GM21529 (cell line): ENCODE measurements around the gene RARRES2.
A peak's percentile ranks its signal among the peaks of the same experiment; 100 is the strongest.
"Not testable (repeated sequence)": the region's sequence is repeated elsewhere in the genome, so short reads cannot be mapped to it uniquely, and the experiment has no call there.

Experiments used
- ATAC-seq: cut with Tn5 transposase; IDR thresholded peaks from one replicate; pipeline ENCODE4 v1.9.1; 2021; ENCODE audit not compliant: unreplicated experiment

The RARRES2 gene

GRCh38 chr7:150341263-150342120 is at the start of gene RARRES2:
Gene RARRES2, minus strand, starts transcription at chr7:150341629. Its CDS starts 1,020 bp downstream, at chr7:150340609.
- ATAC-seq, result no peak

- ATAC-seq, result no peak
Observed at GRCh38 chr7:150390205-150390604, 48.8 kb upstream of the RARRES2 start.

- ATAC-seq, result no peak
Observed at GRCh38 chr7:150389532-150389816, 48.0 kb upstream of the RARRES2 start.

- no peak for ATAC-seq
Observed at GRCh38 chr7:150388709-150389531, 47.5 kb upstream of the RARRES2 start.

- ATAC-seq, result no peak
Observed at GRCh38 chr7:150388306-150388705, 46.9 kb upstream of the RARRES2 start.

- not testable (repeated sequence) for ATAC-seq
Observed at GRCh38 chr7:150385884-150386283, 44.5 kb upstream of the RARRES2 start.

- ATAC-seq, result no peak
Observed at GRCh38 chr7:150385302-150385723, 43.9 kb upstream of the RARRES2 start.

DNA sequence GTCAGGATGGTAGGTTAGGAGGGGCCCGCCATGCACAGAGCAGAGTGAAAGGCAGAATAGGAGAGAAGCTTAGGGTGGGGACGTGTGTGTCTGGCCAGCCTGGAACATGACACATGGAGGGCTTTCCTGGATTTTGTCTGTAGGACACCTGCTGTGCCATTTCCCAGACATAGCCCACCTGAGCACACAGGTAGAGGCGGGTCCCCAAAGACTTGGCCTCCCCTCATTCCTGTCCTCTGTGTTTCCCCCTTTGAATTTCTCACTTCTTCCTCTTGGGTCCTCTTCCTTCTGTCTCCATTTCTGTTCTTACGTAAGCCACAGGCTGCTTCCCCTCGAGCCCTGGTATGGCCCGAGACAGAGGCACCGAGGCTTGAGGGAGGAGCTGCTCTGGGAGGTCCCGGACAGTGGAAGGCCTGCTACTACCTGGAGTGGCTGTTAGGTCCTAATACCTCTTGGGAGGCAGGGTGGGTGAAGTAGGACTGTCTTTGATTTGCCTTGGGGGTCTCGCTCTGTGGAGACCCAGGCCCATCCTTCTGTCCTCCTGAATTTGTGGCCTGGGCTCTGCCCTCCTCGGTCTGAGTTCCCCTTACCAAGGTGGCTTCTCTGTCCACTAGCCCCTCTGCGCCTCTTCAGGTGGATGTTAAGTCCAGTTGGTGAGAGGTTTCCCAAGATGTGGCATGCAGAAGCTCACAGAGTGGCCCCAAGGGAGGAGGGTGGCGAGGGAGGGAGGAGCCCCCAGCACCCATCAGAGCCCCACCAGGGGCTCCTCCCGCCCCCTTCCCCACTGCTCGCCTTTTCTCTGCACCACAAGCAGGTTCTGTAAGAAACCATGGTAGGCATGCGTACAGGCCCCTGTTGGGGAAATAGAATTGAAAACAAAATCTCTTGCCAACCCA is 43.2 kb upstream of the RARRES2 start:
- no peak for ATAC-seq

GRCh38 chr7:150383710-150384397 is 42.4 kb upstream of the RARRES2 start:
- ATAC-seq, result no peak

DNA sequence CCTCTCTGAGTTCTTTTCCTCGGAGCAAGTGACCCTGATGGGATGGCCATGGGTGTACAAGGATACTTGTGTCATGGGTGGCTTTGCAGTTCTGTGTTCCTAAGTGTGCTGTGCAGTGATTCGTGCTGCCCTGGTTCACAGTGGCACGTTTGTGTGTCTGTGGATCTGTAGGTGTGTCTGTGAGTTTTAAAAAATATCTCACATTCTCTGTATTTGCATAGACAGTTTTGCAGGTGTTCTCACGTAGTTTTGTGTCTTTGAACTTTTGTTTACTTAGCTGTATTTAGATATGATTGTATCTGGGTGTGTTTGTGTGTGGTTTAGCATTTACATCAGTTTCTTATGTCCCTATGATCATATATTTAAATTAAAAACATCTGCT is 41.4 kb upstream of the RARRES2 start:
- no peak for ATAC-seq

DNA sequence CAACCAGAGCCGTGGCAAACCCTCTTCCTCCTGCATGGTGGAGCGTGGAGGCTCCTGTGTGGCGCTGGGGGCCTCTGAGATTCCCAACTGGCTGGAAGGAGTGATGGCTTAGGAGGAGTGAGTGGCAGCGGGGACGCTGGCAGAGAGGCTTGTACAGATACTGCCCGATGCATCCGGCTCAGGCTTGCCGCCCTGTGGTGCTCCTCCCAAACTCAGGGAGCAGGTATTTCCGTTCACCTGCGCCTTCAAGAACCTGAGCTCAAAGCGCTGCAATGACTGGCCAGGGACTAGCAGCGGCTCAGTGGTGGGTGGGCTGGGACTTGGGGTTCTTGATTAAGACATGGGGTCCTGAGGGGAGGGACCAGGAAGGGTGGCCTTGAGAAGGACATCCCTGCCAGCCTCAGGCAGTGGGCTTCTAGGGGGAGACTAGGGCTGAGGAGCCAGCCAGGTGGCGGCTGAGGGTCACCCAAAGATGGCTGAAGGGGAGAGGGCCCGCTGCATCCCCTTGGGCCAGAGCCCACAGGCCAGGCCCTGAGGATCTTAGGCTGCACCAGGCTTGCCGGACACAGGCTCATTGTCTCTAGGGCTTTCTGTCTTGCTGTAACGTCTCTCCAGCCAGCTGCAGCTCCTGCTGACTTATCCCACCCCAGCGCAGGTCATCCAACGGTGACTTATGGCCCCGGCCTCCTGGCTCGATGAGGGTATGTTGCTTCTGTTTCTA is 40.9 kb upstream of the RARRES2 start:
- ATAC-seq, result no peak

- no peak for ATAC-seq
Observed at GRCh38 chr7:150381785-150382122, 40.3 kb upstream of the RARRES2 start.

DNA sequence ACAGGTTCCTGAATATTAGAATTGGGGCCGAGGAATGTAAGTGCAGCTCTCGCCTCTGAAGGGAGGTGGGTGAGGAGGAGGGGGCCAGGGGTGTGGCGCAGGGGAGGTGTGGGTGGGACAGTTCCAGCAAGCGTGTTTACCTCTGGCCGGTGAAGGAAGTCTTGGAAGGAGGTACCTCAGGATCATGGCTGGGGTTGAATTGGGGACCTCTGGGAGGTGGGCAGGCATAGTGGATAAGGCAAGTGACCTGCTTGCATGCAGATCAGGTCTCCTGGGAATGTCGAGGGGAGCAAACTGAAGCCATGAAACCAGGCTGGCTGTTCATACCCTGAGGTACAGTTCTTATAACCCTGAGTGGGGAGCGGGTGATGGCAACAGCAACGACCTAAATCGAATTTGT is 39.7 kb upstream of the RARRES2 start:
- no peak for ATAC-seq

DNA sequence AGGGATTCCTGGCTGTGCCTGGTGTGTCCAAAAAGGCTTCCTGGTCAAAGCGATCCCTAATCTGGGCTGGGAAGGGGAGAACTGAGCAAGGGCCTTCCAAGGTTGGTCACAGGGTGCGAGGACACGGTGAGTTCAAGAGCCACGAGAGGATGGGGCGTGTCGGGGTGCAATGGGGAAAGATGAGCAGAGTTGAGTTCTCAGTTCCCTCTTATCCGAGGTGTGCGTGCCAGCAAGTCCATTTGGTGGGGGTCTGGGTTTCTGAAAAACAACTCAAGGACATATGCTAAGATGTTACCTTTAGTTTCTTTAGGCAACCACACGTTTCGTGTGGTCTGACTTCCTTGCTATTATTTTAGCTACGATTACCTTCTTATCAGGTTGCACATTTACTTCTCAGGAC is 39.0 kb upstream of the RARRES2 start:
- peak; percentile 13 for ATAC-seq

DNA sequence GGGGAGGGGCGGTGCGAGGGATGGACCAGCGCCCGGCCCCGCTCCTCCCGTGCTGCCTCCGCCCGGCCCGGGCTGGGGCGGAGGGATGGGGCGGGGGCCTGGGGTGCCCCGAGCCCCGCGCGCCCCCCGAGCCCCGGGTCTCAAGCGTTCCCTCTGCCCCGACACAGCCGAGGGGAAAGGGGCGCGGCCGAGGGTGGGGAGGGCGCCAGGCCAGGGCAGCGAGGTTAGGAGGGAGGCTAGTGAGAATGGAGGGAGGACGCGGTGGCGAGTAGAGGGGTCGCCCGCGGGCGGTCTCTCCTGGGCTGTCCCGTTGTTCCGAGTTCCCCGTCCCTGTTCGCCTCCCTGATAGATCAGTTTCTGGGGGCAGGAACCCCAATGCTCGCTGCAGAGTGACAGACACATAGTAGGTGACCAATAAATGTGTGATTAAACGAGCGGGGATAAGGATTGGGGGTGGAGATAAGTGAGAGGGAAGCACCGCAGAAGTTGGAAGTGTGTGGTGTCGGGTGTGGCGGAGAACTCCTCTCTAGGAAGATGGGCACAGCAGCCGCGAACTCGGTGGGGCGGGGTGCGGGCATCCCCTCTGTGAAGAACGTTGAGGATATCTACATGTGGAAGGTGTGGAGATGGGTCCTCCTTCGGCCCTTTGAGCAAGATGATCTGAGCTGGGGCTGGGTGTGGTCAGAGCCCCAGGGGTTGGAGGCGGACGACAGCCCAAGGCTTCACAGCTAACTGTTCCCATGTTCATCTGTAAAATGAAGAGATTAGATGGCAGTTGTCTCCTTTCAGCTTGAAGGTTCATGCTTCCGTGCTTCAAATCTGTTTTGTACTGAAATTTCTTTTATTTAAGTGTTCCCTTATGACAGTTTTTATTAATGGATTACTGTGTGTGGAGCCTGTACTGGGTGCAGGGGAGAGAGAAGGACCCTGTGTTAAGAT is 38.3 kb upstream of the RARRES2 start:
- peak; percentile 26 for ATAC-seq

DNA sequence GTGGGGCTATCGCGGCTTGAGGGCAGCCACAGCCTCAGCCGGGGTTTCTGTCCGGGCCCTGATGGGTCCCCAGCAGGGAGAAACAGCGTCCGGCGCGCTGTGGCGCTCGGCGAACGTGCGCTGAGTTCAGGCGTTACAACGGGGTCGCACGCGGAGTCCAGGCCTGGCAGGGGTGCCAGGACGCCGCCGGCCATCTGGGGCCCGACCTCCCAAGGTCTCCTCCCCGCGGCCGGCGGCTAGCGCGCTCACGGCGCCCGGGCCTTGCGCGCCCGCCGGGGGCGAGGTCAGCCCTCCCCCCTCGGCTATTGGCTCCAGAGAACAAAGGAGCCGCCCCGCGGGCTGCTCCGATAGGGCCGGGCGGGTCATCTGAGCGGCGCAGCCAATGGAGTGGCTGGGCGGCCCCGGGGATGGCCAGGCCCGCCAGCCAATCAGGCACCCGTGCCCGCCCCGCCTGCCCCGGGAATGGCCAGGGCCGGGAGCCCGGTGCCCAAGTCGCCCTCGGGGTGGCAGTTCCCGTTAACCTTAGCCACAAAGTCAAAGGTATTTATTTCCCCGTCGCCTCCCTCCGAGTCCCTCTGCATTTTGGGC is 37.5 kb upstream of the RARRES2 start, which contains the start of gene ZNF775:
Gene ZNF775 (plus strand): TSS at position 478 of the 588 bp plus-strand sequence. CDS start 9,141 bp downstream, outside the sequence.
- peak; percentile 76 for ATAC-seq

- peak; percentile 15 for ATAC-seq
Observed at GRCh38 chr7:150378115-150378852, 36.9 kb upstream of the RARRES2 start.

GRCh38 chr7:150377635-150378034 is 36.2 kb upstream of the RARRES2 start:
- no peak for ATAC-seq
